Left ventricle myocardium superior (tissue), 1 donor: Measurements from ENCODE around the gene CSNK1E. TPM values are rescaled to one million over a fixed set of nuclear protein-coding genes. Genes with fewer than 3 reads are reported as not detected.

Source experiments
- ATAC-seq: fragments of 200-7000 bp; cut with Tn5 transposase; one replicate; pipeline ENCODE4 v1.9.1; 2020; ENCODE audit warnings: mild to moderate bottlenecking, moderate library complexity
- DNase-seq: peaks from one replicate; pipeline ENCODE4 v3.0.0-alpha.2; 2020
- intact Hi-C: fragments of 100-400 bp; cut with micrococcal nuclease; formaldehyde crosslinking; loops from one replicate; pipeline ENCODE4 v1.11.0; 2022
- total RNA-seq: library from RNA; stranded (reverse); fragmentation: NEBNext Ultra II Directional; extraction: Animal tissue kit (Norgen Biotek cat#: 25700); gene quantifications from one replicate; pipeline ENCODE4 v1.2.1, GENCODE V29; 2021
- donor health status: DM: no; HTN: yes; CAD: no; lungs with severe emphysema.

The CSNK1E gene
- total RNA-seq, 1 donor from 2014 or later: 72.6 TPM

DNA sequence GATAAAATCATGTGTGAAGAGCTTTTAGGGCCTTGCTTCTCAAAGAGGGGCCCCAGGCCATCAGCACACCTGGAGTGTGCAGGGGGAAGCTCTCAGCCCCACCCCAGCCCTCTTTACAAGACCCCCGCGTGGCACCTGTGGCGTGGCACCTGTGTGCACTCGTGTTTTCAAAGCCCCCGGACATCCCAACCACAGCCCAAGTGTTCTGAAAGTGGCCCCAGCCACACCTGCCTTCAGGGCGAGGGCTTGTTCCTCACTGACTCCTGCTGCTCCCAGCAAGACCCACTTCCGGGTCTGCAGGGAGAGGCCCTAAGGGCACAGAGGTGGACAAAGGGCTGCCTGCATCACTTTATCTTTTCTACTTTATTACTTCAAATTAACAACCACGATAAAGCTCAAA is 26.9 kb downstream of the CSNK1E start:
- DNase-seq (no peak), ATAC-seq (no peak)
- intact Hi-C loops: no loop called here

DNA sequence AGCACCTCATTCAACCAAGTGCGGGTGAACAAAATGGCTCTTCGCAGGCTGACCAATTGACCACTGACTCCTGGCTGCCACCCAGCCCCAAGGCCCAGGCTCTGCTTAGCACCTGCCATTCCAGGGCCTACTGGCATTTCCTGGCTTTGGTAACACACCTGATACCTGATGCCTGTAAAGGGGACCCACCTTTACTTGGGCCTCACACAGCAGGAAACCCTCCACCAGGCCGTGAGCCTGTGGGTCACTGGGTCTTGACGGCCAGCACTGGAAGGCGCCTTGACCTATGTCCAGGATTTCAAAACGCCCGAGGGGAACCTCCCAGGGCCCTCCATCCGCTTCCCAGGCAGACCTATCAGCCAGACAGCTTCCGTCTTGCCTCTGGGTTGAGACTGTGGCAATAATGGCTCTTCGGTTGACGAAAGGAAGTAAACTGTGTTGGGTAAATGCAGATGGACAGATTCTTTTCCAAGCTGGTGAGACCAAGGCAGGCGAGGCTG is 27.6 kb downstream of the CSNK1E start:
- intact Hi-C loops: no loop called here

DNA sequence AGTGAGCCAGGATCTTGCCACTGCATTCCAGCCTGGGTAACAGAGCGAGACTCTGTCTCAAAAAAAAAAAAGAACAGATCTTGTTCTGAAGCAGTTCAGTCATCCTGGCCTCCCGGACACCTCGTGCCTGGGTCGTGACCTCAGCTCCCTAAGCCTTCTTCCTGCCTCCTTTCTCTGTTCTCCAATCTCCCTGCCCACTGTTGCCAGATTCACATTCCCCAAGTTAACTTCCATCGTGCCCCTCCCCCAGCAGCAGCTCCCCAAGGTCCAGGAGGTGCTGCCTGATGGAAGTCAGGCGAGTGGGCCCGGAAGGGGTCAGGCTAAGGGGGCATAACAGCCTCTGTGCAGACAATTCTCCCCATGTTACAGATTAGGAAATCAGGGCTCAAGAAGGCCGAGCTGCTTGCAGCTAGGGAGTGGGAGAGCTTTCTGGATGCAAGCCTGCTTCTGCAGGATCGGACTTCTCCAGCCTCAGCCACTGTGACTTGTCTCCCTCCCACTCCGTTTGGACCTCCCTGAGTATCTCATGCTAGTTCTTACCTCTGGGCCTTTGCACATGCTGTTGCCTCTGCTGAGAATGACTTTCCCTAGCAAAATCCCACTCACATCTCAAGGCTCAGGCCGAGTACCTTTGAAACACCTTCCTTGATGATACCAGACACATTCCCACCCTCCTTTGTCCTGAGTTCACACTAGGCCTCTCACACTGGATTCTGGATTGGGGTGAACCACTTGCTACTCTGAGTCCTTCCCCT is 30.1 kb downstream of the CSNK1E start:
- intact Hi-C loops: no loop called here
- ATAC-seq: no peak
- no peak for DNase-seq

More for the DNA sequence above, 27.6 kb downstream of the CSNK1E start:
- DNase-seq: no peak
- no peak for ATAC-seq

DNA sequence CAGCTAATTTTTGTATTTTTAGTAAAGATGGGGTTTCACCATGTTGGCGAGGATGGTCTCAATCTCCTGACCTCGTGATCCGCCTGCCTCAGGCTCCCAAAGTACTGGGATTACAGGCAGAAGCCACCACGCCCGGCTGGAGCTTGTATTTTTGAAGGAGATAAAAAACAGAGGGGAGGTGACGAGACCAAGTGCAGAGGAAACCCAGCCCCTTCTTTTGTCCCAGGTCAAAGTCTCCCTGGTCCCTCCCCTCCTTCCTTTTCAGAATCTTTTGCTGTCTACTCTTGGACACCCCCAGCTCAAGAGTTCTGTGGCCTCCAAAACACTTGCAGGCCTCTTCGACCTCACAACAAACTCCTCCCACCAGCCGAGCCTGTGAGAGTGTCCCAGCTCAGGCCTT is 32.2 kb downstream of the CSNK1E start:
- DNase-seq (no peak), ATAC-seq (no peak)
- intact Hi-C loops: no loop called here

DNA sequence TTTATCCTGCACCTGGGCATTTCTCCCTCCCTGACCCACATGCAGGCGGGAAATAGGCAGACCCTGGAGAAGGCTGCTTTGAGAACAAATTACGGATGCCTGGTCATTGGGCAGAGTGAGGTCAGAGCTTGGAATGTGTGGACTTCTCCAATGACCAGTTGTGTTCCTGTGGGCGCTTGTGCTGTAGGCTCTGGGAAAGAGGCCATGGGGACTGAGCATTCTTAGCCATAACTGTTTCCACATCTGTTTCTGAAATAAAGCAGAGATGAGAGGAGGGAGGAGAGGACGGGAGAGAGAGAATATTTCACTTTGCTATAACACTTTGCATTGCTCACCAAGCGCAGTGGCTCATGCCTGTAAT is 33.2 kb downstream of the CSNK1E start:
- DNase-seq: no peak
- intact Hi-C loops: no loop called here

DNA sequence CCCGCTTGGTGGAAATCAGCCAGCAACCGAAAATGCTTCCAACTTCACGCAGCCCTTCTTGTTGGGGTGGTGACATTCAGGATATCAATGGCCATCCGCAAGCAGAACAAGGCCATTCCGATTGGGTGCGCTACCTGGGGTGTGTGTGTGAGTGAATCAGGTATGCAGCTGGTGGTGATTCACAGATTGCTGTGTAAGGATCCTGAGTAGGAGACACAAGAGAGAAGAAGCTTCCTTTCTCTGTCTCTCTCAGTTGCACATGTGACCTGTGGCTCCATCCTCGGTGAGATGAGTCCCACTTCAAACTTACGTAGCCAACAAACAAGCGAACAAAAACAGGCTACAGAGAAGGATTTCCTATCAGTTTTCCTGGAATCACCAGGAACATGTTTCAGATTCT is 34.8 kb downstream of the CSNK1E start:
- intact Hi-C loops: no loop called here
- no peak for DNase-seq
- no peak for ATAC-seq

More for the DNA sequence above, 33.2 kb downstream of the CSNK1E start:
- ATAC-seq: peak; percentile 63

DNA sequence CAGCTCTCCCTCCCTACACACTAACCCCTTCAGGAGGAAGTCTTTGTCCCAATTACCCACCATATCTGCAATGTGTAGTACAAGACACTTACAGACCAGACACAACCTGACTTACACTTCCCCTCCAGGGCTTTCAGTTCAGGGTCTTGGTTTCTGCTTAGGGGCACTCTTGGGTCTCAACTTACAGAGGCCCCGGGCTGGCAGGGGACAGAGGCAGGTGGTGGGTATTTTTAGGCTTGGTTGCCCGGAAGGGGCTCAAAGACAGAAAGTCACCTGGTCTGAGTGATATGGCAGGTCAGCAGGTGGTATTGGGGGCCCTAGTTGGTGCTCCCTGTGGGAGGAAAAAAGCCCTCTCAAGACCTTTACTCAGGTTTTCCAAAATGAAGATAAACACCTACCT is 41.1 kb downstream of the CSNK1E start:
- ATAC-seq (no peak), DNase-seq (no peak)
- intact Hi-C loops: no loop called here

DNA sequence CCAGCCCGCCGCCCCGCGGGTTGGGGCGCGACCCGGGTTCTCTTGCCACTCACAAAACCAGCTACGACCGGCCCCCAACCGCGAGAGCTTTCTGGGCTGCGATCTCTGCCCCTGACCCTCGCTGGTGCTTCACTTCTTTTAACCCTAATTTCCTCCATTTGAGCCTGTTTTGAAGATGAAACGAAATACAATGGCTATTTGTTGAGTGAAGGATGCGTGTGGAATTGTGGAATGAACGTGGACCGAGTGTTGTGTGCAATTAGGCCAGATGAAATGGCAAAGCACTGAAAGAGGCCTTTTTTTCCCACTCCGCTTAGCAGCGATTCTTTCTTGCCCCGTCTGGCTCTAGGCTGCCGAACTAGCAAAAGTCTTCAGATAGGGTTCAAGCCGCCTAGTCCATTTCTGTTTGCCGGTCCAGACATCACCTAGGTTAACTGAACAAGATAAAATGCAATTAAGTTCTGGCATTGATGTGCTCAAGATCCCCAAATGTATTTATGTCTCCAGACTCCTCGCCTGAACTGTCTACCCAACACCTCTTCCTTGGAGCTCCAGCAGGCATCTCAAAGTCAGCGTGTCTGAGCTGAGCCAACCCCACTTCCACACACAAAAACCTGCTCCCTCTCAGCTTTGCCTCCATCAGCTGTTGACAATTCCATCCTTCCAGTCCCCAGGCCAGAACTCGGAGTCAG is 44.0 kb downstream of the CSNK1E start:
- peak; percentile 11 for ATAC-seq
- no peak for DNase-seq
- intact Hi-C loops: no loop called here

DNA sequence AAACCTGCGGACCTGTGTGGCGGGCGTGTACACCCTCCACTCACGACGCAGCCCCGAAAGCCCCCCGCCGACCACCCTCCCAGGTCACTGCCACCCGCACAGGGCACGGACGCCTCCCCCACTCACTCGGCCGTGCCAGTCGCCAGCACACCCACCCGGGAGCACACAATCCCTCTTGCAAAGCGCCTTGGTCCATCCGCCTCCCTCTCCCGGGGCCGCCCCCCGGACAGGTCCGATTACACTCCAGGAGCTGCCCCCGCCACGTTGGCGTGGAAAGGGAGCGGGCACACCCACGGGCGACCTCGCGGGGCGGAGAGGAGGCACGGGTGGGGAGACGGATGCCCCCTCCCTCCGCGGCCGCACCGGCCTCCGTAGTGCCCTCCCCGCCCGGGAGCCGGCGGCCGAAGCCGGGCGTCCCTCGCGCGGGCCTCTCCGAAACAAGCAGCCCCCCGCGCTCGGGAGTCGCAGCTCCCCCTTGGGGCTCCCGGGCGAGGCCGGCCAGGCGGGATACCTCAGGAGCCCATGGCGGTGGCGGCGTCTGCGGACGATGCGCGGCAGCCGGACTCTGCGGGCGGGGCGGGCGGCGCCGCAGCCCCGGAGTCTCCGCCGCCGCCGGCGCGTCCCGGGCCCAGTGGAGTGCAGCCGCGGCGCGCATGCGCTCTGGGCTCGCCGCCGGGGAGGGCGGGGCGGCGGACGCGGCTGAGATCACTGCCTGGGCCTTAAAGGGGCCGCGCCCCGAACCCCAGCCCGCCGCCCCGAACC is 44.7 kb downstream of the CSNK1E start, which contains the start of gene TMEM184B:
Gene TMEM184B, minus strand, starts transcription at position 638 of the 762 bp plus-strand sequence. CDS start 25,049 bp downstream, outside the sequence.
- peak; percentile 91 for DNase-seq
- ATAC-seq: peak; percentile 95
- intact Hi-C loops: no loop called here

DNA sequence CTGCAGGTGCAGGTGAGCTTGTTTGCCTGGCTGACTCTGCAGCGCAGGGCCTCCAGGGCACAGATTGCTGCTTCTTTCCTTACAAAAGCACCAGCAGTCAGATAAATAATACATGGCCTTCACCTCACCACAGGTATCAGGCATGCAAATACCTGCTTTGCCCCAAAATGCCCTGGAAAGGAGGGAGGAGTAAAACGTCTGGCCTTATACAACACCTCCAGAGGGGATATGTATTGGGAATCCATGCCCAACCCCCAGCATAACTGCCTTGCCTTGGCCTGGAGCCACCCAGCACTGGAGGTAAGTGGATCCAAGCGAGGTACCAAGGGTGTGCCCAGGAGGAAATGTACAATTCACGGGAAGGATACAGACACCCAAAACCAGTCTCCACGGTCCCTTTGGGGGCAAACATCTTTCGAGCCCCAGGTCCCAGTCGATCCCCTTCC is 45.3 kb downstream of the CSNK1E start:
- intact Hi-C loops: no loop called here
- ATAC-seq (peak; percentile 29), DNase-seq (no peak)

DNA sequence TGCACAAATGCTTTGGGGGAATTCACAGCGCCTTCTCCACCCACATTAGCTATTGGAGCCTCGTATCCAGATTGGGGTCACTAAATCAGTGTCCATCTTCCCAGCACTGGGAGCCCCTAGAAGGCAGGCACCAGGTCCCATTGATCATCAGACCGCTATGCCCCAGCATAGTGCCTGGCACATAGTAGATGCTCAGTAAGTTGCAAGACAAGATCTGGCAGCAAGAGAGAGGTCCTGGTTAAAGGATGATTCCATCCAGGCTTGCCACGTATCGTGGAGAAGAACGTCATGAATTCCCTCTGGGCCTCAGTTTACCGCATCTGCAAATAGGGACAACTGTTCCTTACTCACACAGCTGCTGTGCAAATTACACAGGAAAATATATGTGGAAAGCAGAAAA is 46.1 kb downstream of the CSNK1E start:
- ATAC-seq: no peak
- no peak for DNase-seq
- intact Hi-C loops: no loop called here

DNA sequence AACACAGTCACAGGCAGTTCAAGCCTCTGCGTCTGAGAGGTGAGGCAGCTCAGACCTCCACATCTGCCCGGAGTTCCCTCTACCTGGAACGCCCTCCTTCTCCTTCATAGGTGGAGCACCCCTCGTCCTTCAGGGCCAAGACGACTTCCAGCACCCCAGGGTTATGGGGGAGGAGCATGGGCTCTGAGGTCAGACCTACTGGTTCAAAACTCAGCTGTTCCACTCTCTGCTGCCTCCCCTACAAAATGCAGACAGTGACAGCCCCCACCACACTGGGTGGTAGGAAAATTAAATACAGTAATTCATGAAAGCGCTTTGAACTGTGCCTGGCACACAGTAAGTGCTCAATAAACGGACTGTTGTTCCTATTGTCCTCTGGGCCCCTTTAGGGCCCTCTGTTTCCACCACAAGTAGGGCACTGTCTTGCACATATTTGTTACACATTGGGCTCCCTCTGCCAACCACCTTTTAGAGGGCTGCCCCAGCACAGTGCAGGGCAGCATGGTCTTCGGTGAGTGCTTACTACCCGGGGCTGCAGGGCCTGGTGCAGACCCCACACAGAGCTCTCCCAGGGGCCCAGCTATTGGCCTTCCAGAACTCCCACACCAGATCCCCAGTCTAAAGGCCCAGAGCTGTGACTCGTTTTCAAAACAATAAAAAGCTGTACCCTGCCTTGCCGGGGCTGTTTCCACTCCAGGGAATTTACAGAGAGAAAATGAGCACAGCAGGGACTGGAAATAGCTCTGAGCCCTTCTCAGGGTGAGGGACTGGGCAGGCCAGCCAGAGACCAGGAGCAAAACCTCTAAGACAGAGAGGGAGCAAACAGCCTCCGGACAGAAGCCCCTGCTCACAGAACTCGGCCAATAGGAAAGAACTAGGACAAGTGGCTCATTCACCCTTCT is 46.9 kb downstream of the CSNK1E start:
- DNase-seq (no peak), ATAC-seq (no peak)
- intact Hi-C loops: no loop called here

DNA sequence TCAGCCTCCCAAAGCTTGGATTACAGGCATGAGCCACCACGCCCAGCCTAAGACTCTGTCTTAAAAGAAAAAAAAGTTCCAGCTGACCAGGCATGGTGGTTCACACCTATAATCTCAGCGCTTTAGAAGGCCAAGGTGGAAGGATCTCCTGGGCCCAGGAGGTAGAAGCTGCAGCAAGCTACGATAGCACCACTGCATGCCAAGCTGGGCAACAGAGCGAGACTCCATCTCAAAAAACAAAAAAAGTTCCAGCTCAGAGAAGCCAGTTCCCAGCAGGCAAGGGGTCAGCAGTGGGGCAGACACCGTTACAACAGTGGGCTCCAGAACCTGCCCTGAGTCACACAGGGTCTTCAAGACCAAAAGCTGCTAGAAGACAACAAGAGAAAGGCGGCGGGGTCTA is 47.8 kb downstream of the CSNK1E start:
- ATAC-seq (no peak), DNase-seq (no peak)
- intact Hi-C loops: no loop called here

DNA sequence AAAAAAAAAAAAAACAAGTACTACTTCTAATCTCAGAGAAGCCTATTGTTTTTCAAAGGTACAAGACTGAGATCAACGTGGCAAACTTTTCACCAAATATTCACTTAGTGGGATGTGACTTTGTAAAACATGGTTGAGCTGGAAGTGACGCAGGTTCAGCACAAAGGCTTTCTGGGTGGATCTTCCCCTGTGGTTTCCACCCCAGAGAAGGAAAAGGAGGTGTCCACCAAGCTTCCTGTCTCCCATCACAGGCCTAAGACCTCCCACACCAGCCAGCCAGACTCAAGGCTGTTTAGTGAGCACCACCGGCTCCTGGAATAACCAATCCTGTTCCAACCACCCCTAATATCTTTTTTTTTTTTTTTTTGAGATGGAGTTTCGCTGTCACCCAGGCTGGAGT is 50.1 kb downstream of the CSNK1E start:
- no peak for DNase-seq
- ATAC-seq: peak; percentile 67
- intact Hi-C loops: no loop called here

DNA sequence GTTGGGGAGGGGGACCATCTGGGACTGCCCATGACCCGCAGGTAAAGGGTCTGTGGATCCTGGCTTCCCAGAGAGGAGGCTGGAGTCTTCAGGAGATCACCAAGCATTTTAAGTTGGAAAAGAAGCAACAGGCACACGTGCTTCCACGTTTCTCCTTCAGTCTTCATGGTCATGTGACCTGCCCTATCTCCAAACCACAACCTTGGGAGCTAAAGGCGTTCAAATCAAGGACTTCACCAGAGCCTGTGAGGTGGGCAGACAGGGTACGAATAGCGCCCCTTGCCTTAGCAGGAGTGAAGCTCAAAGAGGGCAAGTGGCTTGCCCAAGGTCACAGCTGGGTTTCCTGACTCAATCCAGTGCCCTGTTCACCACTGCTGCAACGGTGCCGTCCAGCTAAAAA is 51.1 kb downstream of the CSNK1E start:
- intact Hi-C loops: no loop called here
- ATAC-seq (no peak), DNase-seq (no peak)

DNA sequence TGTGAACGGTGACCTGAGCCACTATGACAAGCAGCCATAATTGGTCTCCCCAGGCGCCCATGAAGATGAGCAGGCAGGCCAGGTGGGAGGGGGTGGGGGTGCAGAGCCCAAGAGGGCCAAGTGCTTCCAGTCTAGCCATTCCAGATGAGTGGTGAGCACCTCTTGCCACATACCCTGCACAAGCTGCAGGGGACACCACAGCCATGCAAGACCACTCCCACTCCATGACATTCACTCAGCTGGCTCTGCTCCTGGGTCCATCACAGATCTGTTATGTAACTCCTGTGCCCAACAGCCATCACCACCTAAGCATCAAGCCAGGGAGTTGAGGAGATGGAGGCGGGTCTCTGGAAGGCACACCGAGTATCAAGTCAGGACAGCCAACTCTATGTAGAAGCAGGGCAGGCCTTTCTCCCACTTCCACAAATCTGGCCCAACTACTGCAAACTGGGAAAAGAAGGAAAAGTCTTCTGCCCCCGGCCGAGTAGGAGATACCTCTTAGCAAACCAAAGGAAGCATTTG is 52.9 kb downstream of the CSNK1E start:
- ATAC-seq: no peak
- no peak for DNase-seq
- intact Hi-C loops: no loop called here

DNA sequence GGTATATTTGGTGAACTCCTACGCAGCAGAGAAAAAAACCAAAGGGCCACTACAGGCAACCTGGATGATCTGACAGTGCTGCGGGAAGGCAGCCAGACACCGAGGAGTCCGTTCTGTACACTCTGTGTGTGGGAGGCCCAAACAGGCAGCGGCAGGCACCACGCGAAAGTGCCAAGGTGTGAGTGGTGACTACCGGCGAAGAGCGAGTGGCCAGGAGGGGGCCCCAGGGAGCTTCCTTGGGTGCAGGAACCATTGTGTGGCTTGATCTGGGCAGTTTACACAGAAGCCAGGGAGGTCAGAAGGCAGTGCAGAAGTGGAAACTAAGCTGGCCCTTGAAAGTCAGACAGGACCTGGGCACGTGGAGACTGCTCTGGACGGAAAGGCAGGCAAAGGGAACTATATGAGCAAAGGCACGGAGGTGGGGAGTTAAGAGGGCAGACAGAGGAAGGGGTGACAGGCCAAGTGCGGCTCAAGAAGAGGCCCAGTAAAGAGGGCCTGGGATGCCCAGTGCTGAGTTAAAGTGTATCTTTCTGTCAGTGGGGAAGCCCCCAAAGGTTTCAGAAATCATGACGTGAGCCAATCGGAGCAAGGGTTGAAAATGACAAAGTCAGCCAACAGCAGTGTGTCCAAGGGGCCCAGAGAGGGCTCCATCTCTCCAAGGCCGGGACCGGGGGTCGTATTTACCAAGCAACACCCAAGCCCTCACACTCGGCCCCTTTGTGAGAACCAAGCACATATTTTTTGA is 55.0 kb downstream of the CSNK1E start:
- ATAC-seq: peak; percentile 62
- intact Hi-C loops: no loop called here

More for the DNA sequence above, 55.0 kb downstream of the CSNK1E start:
- peak; percentile 72 for DNase-seq
